ENCODE results near the gene EME2. TPM values are rescaled to one million over a fixed set of nuclear protein-coding genes. Genes with fewer than 3 reads are reported as not detected.

Gene EME2
- total and polyA plus RNA-seq, 12 donors, result 1.8 to 90.7 (median 19.2) TPM

DNA sequence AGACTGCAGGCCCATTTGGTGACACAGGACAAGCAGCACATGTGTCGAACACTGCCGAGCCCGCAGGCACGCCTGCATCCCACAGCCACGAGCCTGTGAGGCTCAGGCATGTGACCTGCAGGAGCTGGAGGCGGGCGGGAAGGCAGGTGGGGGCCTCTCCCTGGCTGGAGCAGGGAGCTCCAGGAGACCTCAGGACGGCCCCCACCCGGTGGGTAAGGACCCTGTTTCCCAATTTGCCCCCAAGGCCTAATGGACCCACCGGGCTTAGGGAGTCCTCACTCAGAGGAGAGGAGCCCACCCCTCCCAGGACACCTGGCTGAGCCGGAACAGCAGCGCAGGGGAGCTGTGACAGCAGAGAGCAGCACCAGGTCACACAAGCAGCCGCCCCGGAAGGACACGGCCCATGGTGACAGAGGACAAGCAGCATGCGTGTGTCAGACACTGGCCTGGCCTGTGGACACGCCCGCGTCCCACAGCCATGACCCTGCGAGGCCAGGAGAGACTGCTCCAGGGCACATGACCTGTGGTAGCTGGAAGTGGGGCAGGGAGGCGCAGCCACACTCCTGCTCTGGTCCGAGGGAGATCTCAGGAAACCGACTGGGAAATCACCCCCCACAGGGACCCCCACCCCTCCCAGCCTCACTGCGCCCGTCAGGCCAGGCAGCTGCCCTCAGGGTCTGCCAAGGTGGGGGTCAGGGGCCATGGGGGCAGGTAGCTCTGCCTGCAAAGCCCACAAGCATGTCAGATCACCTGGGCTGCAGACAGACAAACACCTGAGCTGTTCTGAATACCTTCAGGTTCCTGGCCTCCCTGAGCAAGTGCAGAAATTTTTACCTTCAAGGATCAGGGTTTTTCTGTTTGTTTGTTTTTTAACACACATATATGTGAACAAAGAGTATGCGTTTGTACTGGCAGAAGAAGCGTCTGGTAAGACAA, 7.4 kb downstream of the EME2 start:
- intact Hi-C loops (cut with DNase I), result no loop called here
- peak in 1 of 2 donors; percentile 49 for TF ChIP-seq POLR2A (IDR thresholded peaks at IDR 0.05)
- TF ChIP-seq, protein P1, sequence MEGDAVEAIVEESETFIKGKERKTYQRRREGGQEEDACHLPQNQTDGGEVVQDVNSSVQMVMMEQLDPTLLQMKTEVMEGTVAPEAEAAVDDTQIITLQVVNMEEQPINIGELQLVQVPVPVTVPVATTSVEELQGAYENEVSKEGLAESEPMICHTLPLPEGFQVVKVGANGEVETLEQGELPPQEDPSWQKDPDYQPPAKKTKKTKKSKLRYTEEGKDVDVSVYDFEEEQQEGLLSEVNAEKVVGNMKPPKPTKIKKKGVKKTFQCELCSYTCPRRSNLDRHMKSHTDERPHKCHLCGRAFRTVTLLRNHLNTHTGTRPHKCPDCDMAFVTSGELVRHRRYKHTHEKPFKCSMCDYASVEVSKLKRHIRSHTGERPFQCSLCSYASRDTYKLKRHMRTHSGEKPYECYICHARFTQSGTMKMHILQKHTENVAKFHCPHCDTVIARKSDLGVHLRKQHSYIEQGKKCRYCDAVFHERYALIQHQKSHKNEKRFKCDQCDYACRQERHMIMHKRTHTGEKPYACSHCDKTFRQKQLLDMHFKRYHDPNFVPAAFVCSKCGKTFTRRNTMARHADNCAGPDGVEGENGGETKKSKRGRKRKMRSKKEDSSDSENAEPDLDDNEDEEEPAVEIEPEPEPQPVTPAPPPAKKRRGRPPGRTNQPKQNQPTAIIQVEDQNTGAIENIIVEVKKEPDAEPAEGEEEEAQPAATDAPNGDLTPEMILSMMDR (IDR thresholded peaks at IDR 0.05), result no peak
- peak; percentile 62 to 92 (median 86) for DNase-seq
- Histone ChIP-seq H3K27me3 (no peaks in the 10 kb centered on the region), H3K27ac (peak overlapping the region; percentile 30 to 95 (median 83)), H3K4me3 (no peak overlapping the region), H3K36me3 (replicated peaks in 1 of 2) (peaks cover 0 to 44% of the 10 kb centered on the region in 2 donors), H3K9me3 (replicated peaks in 1 of 3) (no peaks in the 10 kb centered on the region), H3K4me1 (replicated peaks in 1 of 2) (peaks cover 23 to 26% of the 10 kb centered on the region in 2 donors)
- whole genome bisulfite sequencing, 4 donors, result 46 to 69% (median 55%) methylated on average over 4 to 27 of the region's 27 CpGs

DNA sequence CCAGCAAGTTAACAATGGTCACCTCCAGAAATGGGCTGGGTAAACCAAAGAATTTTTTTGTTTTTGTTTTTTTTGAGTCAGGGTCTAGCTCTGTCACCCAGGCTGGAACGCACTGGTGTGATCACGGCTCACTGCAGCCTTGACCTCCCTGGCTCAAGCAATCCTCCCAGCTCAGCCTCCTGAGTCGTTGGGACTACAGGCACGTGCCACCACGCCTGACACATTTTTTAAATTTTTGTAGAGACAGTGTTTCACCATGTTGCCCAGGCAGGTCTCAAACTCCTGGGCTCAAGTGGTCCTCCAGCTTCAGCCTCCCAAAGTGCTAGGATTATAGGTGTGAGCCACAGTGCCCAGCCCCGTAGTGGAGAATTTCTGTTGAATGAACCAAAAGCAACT, 8.1 kb downstream of the EME2 start:
- peak in 3 of 7 donors; percentile 51 to 76 (median 61) for DNase-seq
- Histone ChIP-seq H3K27me3 (no peaks in the 10 kb centered on the region), H3K4me1 (replicated peaks in 1 of 2) (peaks cover 23 to 26% of the 10 kb centered on the region in 2 donors), H3K9me3 (replicated peaks in 1 of 3) (no peaks in the 10 kb centered on the region), H3K36me3 (replicated peaks in 1 of 2) (peaks cover 0 to 41% of the 10 kb centered on the region in 2 donors), H3K27ac (peak overlapping the region; percentile 30 to 95 (median 83)), H3K4me3 (peak overlapping the region in 1 of 4 donors; percentile 95)
- 45 to 62% (median 57%) methylated on average over 6 of the region's 6 CpGs for WGBS, 4 donors
- TF ChIP-seq, protein P1 (IDR thresholded peaks at IDR 0.05), result no peak
- TF ChIP-seq POLR2A (IDR thresholded peaks at IDR 0.05), result peak in 1 of 2 donors; percentile 24
- intact Hi-C loops (cut with DNase I), result no loop called here

DNA sequence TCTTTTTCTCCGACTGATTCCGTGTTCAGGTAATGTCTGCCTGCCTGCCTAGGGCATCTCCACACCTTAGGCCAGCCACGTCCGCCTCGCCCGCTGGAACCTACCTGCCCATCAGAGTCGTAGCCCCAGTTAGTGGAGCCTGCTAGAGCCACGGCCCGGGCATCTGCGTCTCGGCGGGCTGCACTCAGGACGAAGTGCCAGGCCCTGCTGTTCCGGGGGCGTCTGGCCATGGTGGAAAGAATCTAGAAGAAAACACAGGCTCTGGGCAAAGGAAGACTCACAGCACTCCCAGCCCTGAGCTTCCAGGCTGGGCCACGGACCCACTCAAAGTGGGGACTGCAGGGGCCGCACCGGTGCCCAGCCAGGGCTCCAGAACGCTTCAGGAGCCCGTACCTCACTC, 8.6 kb downstream of the EME2 start:
- TF ChIP-seq POLR2A (IDR thresholded peaks at IDR 0.05), result no peak
- TF ChIP-seq, protein P1 (IDR thresholded peaks at IDR 0.05), result peak in 1 of 6 experiments; percentile 0
- WGBS, 4 donors, result 44 to 76% (median 50%) methylated on average over 9 to 20 of the region's 20 CpGs
- Histone ChIP-seq H3K36me3 (replicated peaks in 1 of 2) (peaks cover 0 to 36% of the 10 kb centered on the region in 2 donors), H3K27me3 (no peaks in the 10 kb centered on the region), H3K27ac (peak overlapping the region in 4 of 5 donors; percentile 83 to 95 (median 84)), H3K4me1 (replicated peaks in 1 of 2) (peaks cover 23 to 26% of the 10 kb centered on the region in 2 donors), H3K4me3 (peak overlapping the region in 2 of 4 donors; percentile 26 to 95), H3K9me3 (replicated peaks in 1 of 3) (no peaks in the 10 kb centered on the region)
- intact Hi-C loops (cut with DNase I), result no loop called here
- peak in 1 of 7 donors; percentile 35 for DNase-seq

GRCh38 chr16:1781758-1782407, 9.3 kb downstream of the EME2 start:
- Histone ChIP-seq H3K36me3 (replicated peaks in 1 of 2) (peaks cover 0 to 35% of the 10 kb centered on the region in 2 donors), H3K4me3 (peak overlapping the region; percentile 26 to 95 (median 76)), H3K4me1 (replicated peaks in 1 of 2) (peaks cover 23 to 26% of the 10 kb centered on the region in 2 donors), H3K9me3 (replicated peaks in 1 of 3) (no peaks in the 10 kb centered on the region), H3K27ac (peak overlapping the region; percentile 60 to 95 (median 83)), H3K27me3 (no peaks in the 10 kb centered on the region)
- peak in 4 of 7 donors; percentile 46 to 67 (median 57) for DNase-seq
- intact Hi-C loops (cut with DNase I), result no loop called here
- 1 to 2% (median 1%) methylated on average over 16 to 70 of the region's 70 CpGs for WGBS, 4 donors
- no peak for TF ChIP-seq POLR2A (IDR thresholded peaks at IDR 0.05)
- TF ChIP-seq, protein P1 (IDR thresholded peaks at IDR 0.05), result peak in 4 of 6 experiments; percentile 13 to 33 (median 28)

Measured in adrenal gland (tissue), 12 donors.